Measurements from ENCODE around the gene TEAD1. TPM values are rescaled to one million over a fixed set of nuclear protein-coding genes. Genes with fewer than 3 reads are reported as not detected.
A peak's percentile ranks its signal among the peaks of the same experiment; 100 is the strongest.

Gene TEAD1
- total RNA-seq, 2 donors from 2014 or later, result 47.9 to 87.0 TPM

- WGBS, result 27% methylated on average over 8 of the region's 8 CpGs
- no peaks in the 10 kb centered on the region for H3K9me3 ChIP-seq
- H3K4me1 ChIP-seq (replicated peaks), result peaks cover 14% of the 10 kb centered on the region
- intact Hi-C loops (cut with DNase I), result loop anchor here (10.0 kb wide), 1 partner anchor 75 kb away; no protein-coding TSS in a partner anchor
- H3K27me3 ChIP-seq (replicated peaks; ENCODE audit: insufficient read depth), result no peaks in the 10 kb centered on the region
- no peak overlapping the region for H3K4me3 ChIP-seq
- H3K36me3 ChIP-seq, result no peaks in the 10 kb centered on the region
- H3K27ac ChIP-seq, result no peak overlapping the region
- TF ChIP-seq POLR2AphosphoS5 (IDR thresholded peaks at IDR 0.05) (peak; percentile 80), POLR2A (IDR thresholded peaks at IDR 0.05) (no peak), CTCF (IDR thresholded peaks at IDR 0.05) (no peak)
- DNase-seq (ENCODE audit: low spot score), result peak; percentile 63
Observed at GRCh38 chr11:12800032-12800671, 125.9 kb downstream of the TEAD1 start.

DNA sequence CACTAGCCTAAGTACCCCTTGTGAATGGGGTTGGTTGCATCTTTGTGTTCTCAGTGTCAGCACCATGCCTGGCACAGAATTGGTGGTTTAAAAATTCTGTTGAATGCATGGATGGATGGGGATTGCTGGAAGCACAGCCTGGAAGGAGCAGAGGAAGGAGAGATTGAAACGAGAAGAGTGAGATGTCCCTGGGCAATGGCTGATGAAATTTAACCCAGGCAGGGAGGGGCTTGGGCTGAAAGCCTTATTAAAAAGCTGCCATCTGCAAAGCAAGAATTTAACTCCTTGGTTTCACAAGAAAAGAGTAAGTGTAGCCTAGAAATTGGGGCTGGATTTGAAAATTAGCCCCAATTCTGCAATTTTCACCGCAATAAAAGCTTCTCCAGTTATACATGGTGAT lies 126.7 kb downstream of the TEAD1 start:
- no peaks in the 10 kb centered on the region for H3K9me3 ChIP-seq
- intact Hi-C loops (cut with DNase I), result loop anchor here (10.0 kb wide), 1 partner anchor 76 kb away; no protein-coding TSS in a partner anchor
- DNase-seq (ENCODE audit: low spot score), result no peak
- peaks cover 14% of the 10 kb centered on the region for H3K4me1 ChIP-seq (replicated peaks)
- no peaks in the 10 kb centered on the region for H3K27me3 ChIP-seq (replicated peaks; ENCODE audit: insufficient read depth)
- 52% methylated on average over 2 of the region's 2 CpGs for WGBS
- TF ChIP-seq POLR2AphosphoS5 (IDR thresholded peaks at IDR 0.05), result no peak
- no peak for TF ChIP-seq POLR2A (IDR thresholded peaks at IDR 0.05)
- no peak for TF ChIP-seq CTCF (IDR thresholded peaks at IDR 0.05)
- H3K36me3 ChIP-seq, result no peaks in the 10 kb centered on the region
- H3K27ac ChIP-seq, result no peak overlapping the region
- H3K4me3 ChIP-seq, result no peak overlapping the region

DNA sequence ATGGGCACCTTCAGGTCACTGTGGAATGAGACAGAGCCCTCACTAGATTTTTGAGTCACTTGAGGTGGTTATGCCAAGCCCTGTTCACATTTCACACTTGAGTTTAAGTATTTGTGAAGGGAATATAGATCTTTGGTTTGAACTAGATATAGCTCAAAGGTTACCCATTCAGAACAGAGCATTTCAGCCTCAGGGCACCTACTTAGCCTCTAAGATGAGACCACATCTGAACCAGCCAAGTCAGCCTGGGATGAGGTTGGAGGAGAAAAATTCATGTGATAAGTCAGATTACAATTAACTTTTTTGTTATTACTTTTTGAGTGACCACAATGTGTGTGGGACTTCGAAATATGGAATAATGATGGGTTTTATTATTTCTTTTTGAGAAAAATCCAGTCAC lies 127.8 kb downstream of the TEAD1 start:
- no peak for DNase-seq (ENCODE audit: low spot score)
- 92% methylated on average over 1 of the region's 1 CpG for WGBS
- intact Hi-C loops (cut with DNase I), result loop anchor here (10.0 kb wide), 1 partner anchor 77 kb away; no protein-coding TSS in a partner anchor
- peak overlapping the region; percentile 26 to 50 for H3K27ac ChIP-seq
- no peaks in the 10 kb centered on the region for H3K27me3 ChIP-seq (replicated peaks; ENCODE audit: insufficient read depth)
- TF ChIP-seq POLR2AphosphoS5 (IDR thresholded peaks at IDR 0.05), result no peak
- TF ChIP-seq POLR2A (IDR thresholded peaks at IDR 0.05), result no peak
- no peak for TF ChIP-seq CTCF (IDR thresholded peaks at IDR 0.05)
- peaks cover 14% of the 10 kb centered on the region for H3K4me1 ChIP-seq (replicated peaks)
- no peaks in the 10 kb centered on the region for H3K9me3 ChIP-seq
- H3K4me3 ChIP-seq, result no peak overlapping the region
- H3K36me3 ChIP-seq, result no peaks in the 10 kb centered on the region

GRCh38 chr11:12802418-12803085 lies 128.3 kb downstream of the TEAD1 start:
- TF ChIP-seq POLR2AphosphoS5 (IDR thresholded peaks at IDR 0.05) (peak; percentile 85), CTCF (IDR thresholded peaks at IDR 0.05) (no peak), POLR2A (IDR thresholded peaks at IDR 0.05) (no peak)
- Histone ChIP-seq H3K4me3 (no peak overlapping the region), H3K36me3 (no peaks in the 10 kb centered on the region), H3K4me1 (replicated peaks) (peaks cover 14% of the 10 kb centered on the region), H3K9me3 (no peaks in the 10 kb centered on the region), H3K27me3 (replicated peaks; ENCODE audit: insufficient read depth) (no peaks in the 10 kb centered on the region), H3K27ac (peak overlapping the region; percentile 26 to 50)
- intact Hi-C loops (cut with DNase I), result loop anchor here (10.0 kb wide), 1 partner anchor 78 kb away; no protein-coding TSS in a partner anchor
- peak; percentile 84 for DNase-seq (ENCODE audit: low spot score)
- WGBS, result 37% methylated on average over 16 of the region's 16 CpGs
